ENCODE results near the gene ZNF516. TPM values are rescaled to one million over a fixed set of nuclear protein-coding genes. Genes with fewer than 3 reads are reported as not detected.

ZNF516 gene
- total and polyA plus RNA-seq, 2 of the 13 experiments (the other 11 are each of a cell fraction or from before 2014, with no cell fraction given), result 16.6 to 18.7 TPM

DNA sequence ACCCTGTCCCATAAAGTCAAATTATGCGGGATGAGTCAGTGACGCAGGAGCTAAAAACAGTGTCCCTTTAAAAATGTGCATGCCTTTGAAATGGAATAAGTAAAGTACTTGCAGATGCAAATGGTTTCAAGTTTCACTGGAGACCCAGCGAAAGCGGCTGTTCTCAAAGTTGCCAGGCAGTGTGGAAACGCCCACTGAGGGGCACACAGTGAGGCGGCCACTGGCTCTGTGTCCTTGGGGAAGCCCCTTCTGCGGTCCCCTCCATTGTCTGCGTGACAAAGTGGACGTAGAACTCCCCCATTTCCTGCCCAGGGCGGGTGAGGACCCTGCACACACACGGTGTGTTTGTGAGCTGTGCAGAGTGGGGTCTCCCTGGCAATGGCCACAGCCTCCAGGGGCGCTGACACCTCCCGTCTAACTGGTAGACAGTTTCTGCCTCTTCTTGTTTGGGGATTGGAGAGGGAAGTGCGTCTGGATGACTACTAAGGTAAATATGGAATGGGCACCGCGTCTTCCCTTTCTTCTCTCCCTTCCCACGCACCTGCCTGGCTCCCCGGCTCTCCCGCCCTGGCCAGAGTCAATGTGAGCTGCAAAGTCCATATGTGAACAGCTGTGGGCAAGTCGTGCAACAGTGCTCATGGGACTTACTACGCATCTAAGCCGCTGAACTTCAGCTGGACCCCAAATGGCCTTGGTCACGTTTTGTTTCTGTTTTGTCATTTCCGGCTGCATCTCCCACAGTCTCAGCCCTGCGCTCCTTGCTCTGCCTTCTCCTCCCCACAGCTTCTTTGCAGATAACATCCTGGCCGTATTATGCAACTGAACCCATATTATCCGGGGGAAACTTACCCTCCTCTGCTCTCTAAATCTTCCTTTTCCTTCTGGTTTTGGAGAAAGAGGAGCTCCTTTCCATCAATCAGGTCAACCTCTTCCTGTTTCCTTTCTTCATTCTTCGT, 33.7 kb upstream of the ZNF516 start (continued):
- TF ChIP-seq ZFX (CRISPR knock-in tag; IDR thresholded peaks at IDR 0.05; ENCODE audit: low read depth), result no peak
- no peak for TF ChIP-seq KDM4B (CRISPR knock-in tag; IDR thresholded peaks at IDR 0.05)
- no peak for TF ChIP-seq DNMT3B (CRISPR knock-in tag; conservative IDR thresholded peaks at IDR 0.05)
- TF ChIP-seq, protein P1, sequence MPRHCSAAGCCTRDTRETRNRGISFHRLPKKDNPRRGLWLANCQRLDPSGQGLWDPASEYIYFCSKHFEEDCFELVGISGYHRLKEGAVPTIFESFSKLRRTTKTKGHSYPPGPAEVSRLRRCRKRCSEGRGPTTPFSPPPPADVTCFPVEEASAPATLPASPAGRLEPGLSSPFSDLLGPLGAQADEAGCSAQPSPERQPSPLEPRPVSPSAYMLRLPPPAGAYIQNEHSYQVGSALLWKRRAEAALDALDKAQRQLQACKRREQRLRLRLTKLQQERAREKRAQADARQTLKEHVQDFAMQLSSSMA (CRISPR knock-in tag; IDR thresholded peaks at IDR 0.05), result no peak
- TF ChIP-seq NCOA2 (CRISPR knock-in tag; IDR thresholded peaks at IDR 0.05), result 0 out of 2 replicates have a peak, but pooled peaks have one; percentile 20
- TF ChIP-seq, protein P2, sequence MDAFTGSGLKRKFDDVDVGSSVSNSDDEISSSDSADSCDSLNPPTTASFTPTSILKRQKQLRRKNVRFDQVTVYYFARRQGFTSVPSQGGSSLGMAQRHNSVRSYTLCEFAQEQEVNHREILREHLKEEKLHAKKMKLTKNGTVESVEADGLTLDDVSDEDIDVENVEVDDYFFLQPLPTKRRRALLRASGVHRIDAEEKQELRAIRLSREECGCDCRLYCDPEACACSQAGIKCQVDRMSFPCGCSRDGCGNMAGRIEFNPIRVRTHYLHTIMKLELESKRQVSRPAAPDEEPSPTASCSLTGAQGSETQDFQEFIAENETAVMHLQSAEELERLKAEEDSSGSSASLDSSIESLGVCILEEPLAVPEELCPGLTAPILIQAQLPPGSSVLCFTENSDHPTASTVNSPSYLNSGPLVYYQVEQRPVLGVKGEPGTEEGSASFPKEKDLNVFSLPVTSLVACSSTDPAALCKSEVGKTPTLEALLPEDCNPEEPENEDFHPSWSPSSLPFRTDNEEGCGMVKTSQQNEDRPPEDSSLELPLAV (CRISPR knock-in tag; conservative IDR thresholded peaks at IDR 0.05; ENCODE audit: low read depth), result no peak
- TF ChIP-seq, protein P3, sequence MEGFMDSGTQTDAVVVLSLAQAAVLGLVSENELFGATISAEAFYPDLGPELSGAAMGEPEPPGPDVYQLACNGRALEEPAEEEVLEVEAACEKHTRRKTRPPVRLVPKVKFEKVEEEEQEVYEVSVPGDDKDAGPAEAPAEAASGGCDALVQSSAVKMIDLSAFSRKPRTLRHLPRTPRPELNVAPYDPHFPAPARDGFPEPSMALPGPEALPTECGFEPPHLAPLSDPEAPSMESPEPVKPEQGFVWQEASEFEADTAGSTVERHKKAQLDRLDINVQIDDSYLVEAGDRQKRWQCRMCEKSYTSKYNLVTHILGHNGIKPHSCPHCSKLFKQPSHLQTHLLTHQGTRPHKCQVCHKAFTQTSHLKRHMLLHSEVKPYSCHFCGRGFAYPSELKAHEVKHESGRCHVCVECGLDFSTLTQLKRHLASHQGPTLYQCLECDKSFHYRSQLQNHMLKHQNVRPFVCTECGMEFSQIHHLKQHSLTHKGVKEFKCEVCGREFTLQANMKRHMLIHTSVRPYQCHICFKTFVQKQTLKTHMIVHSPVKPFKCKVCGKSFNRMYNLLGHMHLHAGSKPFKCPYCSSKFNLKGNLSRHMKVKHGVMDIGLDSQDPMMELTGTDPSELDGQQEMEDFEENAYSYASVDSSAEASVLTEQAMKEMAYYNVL (CRISPR knock-in tag; IDR thresholded peaks at IDR 0.05; ENCODE audit: borderline replicate concordance), result no peak
- TF ChIP-seq ZNF101 (CRISPR knock-in tag; IDR thresholded peaks at IDR 0.05; ENCODE audit: borderline replicate concordance, low read depth), result no peak
- TF ChIP-seq ZNF383 (CRISPR knock-in tag; IDR thresholded peaks at IDR 0.05; ENCODE audit: borderline replicate concordance), result no peak
- TF ChIP-seq BHLHE40 (IDR thresholded peaks at IDR 0.05; ENCODE audit: low read length), result peak; percentile 92
- TF ChIP-seq KDM2A (CRISPR knock-in tag; IDR thresholded peaks at IDR 0.05; ENCODE audit: borderline replicate concordance, low read depth), result no peak
- TF ChIP-seq SOX6 (IDR thresholded peaks at IDR 0.05), result no peak
- peak; percentile 70 for TF ChIP-seq SOX6 (CRISPR knock-in tag; IDR thresholded peaks at IDR 0.05)
- TF ChIP-seq TBP (CRISPR knock-in tag; IDR thresholded peaks at IDR 0.05), result no peak
- no peak for TF ChIP-seq TOPORS (CRISPR knock-in tag; IDR thresholded peaks at IDR 0.05)
- TF ChIP-seq, protein P4, sequence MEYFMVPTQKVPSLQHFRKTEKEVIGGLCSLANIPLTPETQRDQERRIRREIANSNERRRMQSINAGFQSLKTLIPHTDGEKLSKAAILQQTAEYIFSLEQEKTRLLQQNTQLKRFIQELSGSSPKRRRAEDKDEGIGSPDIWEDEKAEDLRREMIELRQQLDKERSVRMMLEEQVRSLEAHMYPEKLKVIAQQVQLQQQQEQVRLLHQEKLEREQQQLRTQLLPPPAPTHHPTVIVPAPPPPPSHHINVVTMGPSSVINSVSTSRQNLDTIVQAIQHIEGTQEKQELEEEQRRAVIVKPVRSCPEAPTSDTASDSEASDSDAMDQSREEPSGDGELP (IDR thresholded peaks at IDR 0.05; ENCODE audit: borderline replicate concordance, low read depth), result peak; percentile 87
- 0 out of 2 replicates have a peak, but pooled peaks have one; percentile 5 for TF ChIP-seq ZNF816 (CRISPR knock-in tag; IDR thresholded peaks at IDR 0.05; ENCODE audit: borderline replicate concordance)
- no peak for TF ChIP-seq SIN3B (IDR thresholded peaks at IDR 0.05; ENCODE audit: low read length)
- TF ChIP-seq, protein P5, sequence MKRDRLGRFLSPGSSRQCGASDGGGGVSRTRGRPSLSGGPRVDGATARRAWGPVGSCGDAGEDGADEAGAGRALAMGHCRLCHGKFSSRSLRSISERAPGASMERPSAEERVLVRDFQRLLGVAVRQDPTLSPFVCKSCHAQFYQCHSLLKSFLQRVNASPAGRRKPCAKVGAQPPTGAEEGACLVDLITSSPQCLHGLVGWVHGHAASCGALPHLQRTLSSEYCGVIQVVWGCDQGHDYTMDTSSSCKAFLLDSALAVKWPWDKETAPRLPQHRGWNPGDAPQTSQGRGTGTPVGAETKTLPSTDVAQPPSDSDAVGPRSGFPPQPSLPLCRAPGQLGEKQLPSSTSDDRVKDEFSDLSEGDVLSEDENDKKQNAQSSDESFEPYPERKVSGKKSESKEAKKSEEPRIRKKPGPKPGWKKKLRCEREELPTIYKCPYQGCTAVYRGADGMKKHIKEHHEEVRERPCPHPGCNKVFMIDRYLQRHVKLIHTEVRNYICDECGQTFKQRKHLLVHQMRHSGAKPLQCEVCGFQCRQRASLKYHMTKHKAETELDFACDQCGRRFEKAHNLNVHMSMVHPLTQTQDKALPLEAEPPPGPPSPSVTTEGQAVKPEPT (CRISPR knock-in tag; IDR thresholded peaks at IDR 0.05; ENCODE audit: low read depth), result no peak
